SU-DHL-6 (cell line): Measurements from ENCODE around the gene LMOD2.
A peak's percentile ranks its signal among the peaks of the same experiment; 100 is the strongest.

ENCODE experiments used
- H2AFZ ChIP-seq: fragments of 200-600 bp; sonication (generic); 2 replicates; pipeline ENCODE4 v1.6.1; 2014; ENCODE audit warnings: low read depth, mild to moderate bottlenecking, moderate library complexity, mixed read lengths, antibody characterized with exemption, low read length; ENCODE audit not compliant: severe bottlenecking
- H3F3A ChIP-seq: fragments of 200-600 bp; shearing (Covaris generic); 2 replicates; pipeline ENCODE4 v1.6.0; 2016; ENCODE audit warnings: antibody characterized with exemption, mild to moderate bottlenecking; ENCODE audit not compliant: insufficient read depth
- H3K27ac ChIP-seq: fragments of 200-600 bp; sonication (generic); 2 replicates; pipeline ENCODE4 v1.5.1; 2016; ENCODE audit warnings: low read depth, mild to moderate bottlenecking, low read length, moderate library complexity, mixed read lengths
- H3K27me3 ChIP-seq: fragments of 200-600 bp; sonication (generic), shearing (Covaris generic); 2 replicates; pipeline ENCODE4 v1.6.0; 2014; ENCODE audit warnings: mild to moderate bottlenecking, low read length
- H3K36me3 ChIP-seq: fragments of 200-600 bp; sonication (generic); 2 replicates; pipeline ENCODE4 v1.6.1; 2014; ENCODE audit warnings: mild to moderate bottlenecking, low read length, mixed read lengths
- H3K4me2 ChIP-seq: fragments of 300-600, 200-600 bp; shearing (Covaris generic), sonication (generic); 2 replicates; pipeline ENCODE4 v1.6.0; 2014; ENCODE audit warnings: low read length, low read depth, mild to moderate bottlenecking; ENCODE audit not compliant: poor library complexity, severe bottlenecking
- H3K4me3 ChIP-seq: fragments of 200-600 bp; sonication (generic); 2 replicates; pipeline ENCODE4 v1.5.1; 2014; ENCODE audit warnings: antibody characterized with exemption, low read length, mild to moderate bottlenecking, mixed read lengths; ENCODE audit not compliant: insufficient read depth, poor library complexity, severe bottlenecking
- H3K79me2 ChIP-seq: fragments of 200-600 bp; sonication (generic); 2 replicates; pipeline ENCODE4 v1.6.1; 2014; ENCODE audit warnings: mild to moderate bottlenecking, low read length, moderate library complexity; ENCODE audit not compliant: insufficient read depth
- H3K9ac ChIP-seq: fragments of 200-600 bp; sonication (generic); 2 replicates; pipeline ENCODE4 v1.7.0; 2014; ENCODE audit warnings: mild to moderate bottlenecking, low read length
- H3K9me2 ChIP-seq: fragments of 200-600 bp; sonication (generic); replicated peaks from 2 replicates; pipeline ENCODE4 v1.6.1; 2014; ENCODE audit warnings: low read length; ENCODE audit not compliant: insufficient read depth
- H3K9me3 ChIP-seq: fragments of 200-600 bp; sonication (generic); 2 replicates; pipeline ENCODE4 v1.6.1; 2014; ENCODE audit warnings: low read length, mixed read lengths; ENCODE audit not compliant: insufficient read depth
- H4K20me1 ChIP-seq: fragments of 200-600 bp; sonication (generic); 2 replicates; pipeline ENCODE4 v1.6.1; 2014; ENCODE audit warnings: low read depth, mild to moderate bottlenecking, antibody characterized with exemption, low read length, moderate library complexity, mixed read lengths
- CTCF ChIP-seq: fragments of 200-600 bp; sonication (generic); IDR thresholded peaks from one replicate; pipeline ENCODE4 v1.5.1; 2017; ENCODE audit warnings: antibody characterized with exemption, mild to moderate bottlenecking, low read length, moderate library complexity; ENCODE audit not compliant: insufficient read depth, poor library complexity, severe bottlenecking
- EZH2phosphoT487 ChIP-seq: fragments of 200-600 bp; sonication (generic), shearing (Covaris generic); conservative IDR thresholded peaks from 2 replicates; pipeline ENCODE4 v1.6.1; 2018; ENCODE audit warnings: mild to moderate bottlenecking, antibody characterized with exemption, low read length, moderate library complexity, mixed read lengths

LMOD2 gene

DNA sequence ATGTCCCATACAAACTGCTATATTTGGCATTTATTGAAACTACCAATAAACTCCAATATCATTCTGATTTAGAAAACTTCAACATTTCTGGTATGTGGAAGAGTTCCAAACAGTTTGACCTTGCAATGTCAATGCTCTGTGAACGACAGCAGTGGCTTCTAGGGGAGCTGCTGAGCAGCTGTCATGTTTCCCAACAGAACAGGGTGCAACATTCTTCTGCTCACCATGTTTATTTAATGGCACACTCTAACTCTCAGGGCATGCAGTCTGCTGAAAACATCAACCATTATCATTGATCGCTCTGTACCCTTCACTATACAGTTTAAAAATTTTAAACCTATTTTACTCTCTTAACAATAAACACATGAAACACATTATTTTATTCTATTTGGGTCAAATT is 25.9 kb downstream of the LMOD2 start:
- Histone ChIP-seq H3K27me3 (no peaks in the 10 kb centered on the region), H2AFZ (no peak overlapping the region), H3K4me2 (no peak overlapping the region), H4K20me1 (no peaks in the 10 kb centered on the region), H3K79me2 (no peaks in the 10 kb centered on the region), H3K4me3 (no peak overlapping the region), H3K27ac (no peak overlapping the region), H3K9me2 (no peaks in the 10 kb centered on the region), H3F3A (peaks cover 7% of the 10 kb centered on the region; the same call in 1 of the 2 replicates), H3K9ac (no peak overlapping the region), H3K9me3 (no peaks in the 10 kb centered on the region), H3K36me3 (0 out of 2 replicates have a peak, but pooled peaks cover 5% of the 10 kb centered on the region)
- TF ChIP-seq CTCF (no peak), EZH2phosphoT487 (no peak)

- H3K36me3 ChIP-seq: 0 out of 2 replicates have a peak, but pooled peaks cover 5% of the 10 kb centered on the region
- H3F3A ChIP-seq: peaks cover 7% of the 10 kb centered on the region; the same call in 1 of the 2 replicates
- no peaks in the 10 kb centered on the region for H3K9me2 ChIP-seq
- no peak overlapping the region for H3K27ac ChIP-seq
- no peak overlapping the region for H3K4me2 ChIP-seq
- no peaks in the 10 kb centered on the region for H3K79me2 ChIP-seq
- no peaks in the 10 kb centered on the region for H4K20me1 ChIP-seq
- TF ChIP-seq EZH2phosphoT487 (no peak), CTCF (peak; percentile 40)
- no peaks in the 10 kb centered on the region for H3K27me3 ChIP-seq
- H3K4me3 ChIP-seq: no peak overlapping the region
- H3K9ac ChIP-seq: no peak overlapping the region
- no peaks in the 10 kb centered on the region for H3K9me3 ChIP-seq
- H2AFZ ChIP-seq: no peak overlapping the region
These were observed 27.0 kb downstream of the LMOD2 start for GRCh38 chr7:123682690-123683089.

- no peaks in the 10 kb centered on the region for H3K79me2 ChIP-seq
- no peaks in the 10 kb centered on the region for H3K9me3 ChIP-seq
- TF ChIP-seq CTCF (no peak), EZH2phosphoT487 (no peak)
- no peaks in the 10 kb centered on the region for H4K20me1 ChIP-seq
- H3K9me2 ChIP-seq: no peaks in the 10 kb centered on the region
- H3K4me2 ChIP-seq: no peak overlapping the region
- 0 out of 2 replicates have a peak, but pooled peaks cover 6% of the 10 kb centered on the region for H3K36me3 ChIP-seq
- peaks cover 7% of the 10 kb centered on the region; the same call in 1 of the 2 replicates for H3F3A ChIP-seq
- no peak overlapping the region for H3K27ac ChIP-seq
- H3K9ac ChIP-seq: no peak overlapping the region
- H3K4me3 ChIP-seq: no peak overlapping the region
- no peaks in the 10 kb centered on the region for H3K27me3 ChIP-seq
- no peak overlapping the region for H2AFZ ChIP-seq
These were observed 31.5 kb downstream of the LMOD2 start for GRCh38 chr7:123687161-123687560.
